Measurements from ENCODE around the gene SYT12.

The SYT12 gene

DNA sequence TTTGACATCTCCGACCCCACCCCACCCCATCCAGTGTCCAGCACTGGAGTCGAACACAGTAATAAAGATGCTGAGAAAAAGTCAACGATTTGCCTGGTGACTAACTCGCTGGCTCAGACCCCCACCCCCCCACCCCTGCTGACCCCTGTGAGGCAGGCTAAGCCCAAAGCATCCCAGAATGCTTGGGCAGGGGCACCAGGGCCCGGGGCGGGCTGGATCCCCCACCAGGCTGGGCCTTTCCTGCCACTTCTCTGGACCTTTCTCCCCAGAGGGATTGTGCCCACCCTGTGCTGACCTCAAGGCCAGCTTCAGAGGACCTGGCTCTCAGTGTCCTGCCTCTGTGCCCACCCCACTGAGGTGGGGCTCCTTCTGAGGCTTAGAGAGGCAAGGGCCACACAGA is 46.0 kb upstream of the SYT12 start:
- DNase-seq (ENCODE audit: low read depth) = no peak
- TF ChIP-seq, protein P1, sequence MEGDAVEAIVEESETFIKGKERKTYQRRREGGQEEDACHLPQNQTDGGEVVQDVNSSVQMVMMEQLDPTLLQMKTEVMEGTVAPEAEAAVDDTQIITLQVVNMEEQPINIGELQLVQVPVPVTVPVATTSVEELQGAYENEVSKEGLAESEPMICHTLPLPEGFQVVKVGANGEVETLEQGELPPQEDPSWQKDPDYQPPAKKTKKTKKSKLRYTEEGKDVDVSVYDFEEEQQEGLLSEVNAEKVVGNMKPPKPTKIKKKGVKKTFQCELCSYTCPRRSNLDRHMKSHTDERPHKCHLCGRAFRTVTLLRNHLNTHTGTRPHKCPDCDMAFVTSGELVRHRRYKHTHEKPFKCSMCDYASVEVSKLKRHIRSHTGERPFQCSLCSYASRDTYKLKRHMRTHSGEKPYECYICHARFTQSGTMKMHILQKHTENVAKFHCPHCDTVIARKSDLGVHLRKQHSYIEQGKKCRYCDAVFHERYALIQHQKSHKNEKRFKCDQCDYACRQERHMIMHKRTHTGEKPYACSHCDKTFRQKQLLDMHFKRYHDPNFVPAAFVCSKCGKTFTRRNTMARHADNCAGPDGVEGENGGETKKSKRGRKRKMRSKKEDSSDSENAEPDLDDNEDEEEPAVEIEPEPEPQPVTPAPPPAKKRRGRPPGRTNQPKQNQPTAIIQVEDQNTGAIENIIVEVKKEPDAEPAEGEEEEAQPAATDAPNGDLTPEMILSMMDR (IDR thresholded peaks at IDR 0.05; ENCODE audit: insufficient read depth, low read depth, low read length, missing control alignments) = no peak
- no peak overlapping the region for H3K4me3 ChIP-seq (ENCODE audit: low read depth, low read length)

DNA sequence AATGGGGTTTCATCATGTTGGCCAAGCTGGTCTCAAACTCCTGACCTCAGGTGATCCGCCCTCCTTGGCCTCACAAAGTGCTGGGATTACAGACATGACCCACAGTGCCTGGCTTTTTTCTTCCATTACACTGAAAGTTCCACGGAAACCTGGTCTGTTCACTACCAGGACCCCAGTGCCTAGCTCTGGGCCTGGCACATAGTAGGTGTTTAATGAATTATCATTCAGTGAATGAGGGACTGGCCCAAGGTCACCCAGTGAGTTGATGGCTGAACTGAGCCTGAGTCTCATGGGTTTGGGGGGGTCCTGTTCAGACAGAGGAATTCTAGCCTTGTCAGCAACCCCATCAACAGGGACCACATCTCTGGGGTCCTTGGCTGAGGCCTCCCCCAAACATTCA is 44.7 kb upstream of the SYT12 start:
- TF ChIP-seq, protein P1 (IDR thresholded peaks at IDR 0.05; ENCODE audit: insufficient read depth, low read depth, low read length, missing control alignments) = no peak
- no peak for DNase-seq (ENCODE audit: low read depth)
- H3K4me3 ChIP-seq (ENCODE audit: low read depth, low read length) = no peak overlapping the region

DNA sequence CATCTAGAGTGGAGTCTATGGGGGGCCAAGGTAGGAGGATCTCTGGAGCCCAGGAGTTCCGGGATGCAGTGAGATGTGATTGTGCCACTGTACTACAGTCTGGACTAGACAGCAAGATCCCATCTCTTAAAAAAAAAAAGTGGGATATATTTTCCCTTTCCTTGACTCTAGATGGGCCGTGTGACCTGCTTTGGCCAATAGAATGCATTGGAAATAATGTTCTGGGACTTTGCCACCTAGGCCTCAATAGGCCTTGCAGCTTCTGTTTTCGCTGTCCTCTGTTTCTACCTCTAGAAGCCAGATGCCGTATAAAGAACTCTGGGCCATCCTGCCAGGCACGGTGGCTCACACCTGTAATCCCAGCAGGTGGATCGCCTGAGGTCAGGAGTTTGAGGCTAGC is 44.2 kb upstream of the SYT12 start:
- DNase-seq (ENCODE audit: low read depth) = no peak
- H3K4me3 ChIP-seq (ENCODE audit: low read depth, low read length) = no peak overlapping the region
- TF ChIP-seq, protein P1 (IDR thresholded peaks at IDR 0.05; ENCODE audit: insufficient read depth, low read depth, low read length, missing control alignments) = no peak

DNA sequence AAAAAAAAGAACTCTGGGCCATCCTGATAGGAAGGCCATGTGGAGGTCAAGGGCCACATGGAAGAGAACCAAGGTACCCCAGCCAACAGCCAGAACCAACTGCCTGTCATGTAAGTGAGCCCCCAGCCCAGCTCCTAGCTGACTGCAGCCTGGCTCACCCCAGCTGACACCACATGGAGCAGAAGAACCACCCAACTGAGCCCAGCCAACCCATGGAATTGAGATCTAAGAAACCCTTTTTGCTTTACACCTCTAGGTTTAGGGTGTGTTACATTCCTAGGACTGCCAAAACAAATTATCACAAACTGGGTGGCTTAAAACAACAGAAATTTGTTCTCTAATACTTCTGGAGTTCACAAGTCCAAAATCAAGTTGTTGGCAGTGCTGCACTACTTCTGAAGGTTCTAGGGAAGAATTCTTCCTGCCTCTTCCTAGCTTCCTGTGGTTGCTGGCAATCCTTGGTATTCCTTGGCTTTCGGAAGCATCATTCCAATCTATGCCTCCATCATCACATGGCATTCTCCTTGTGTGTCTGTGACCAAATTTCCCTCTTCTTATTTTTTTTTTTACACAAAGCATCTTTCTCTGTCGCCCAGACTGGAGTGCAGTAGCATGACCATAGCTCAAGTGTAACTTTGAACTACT is 43.5 kb upstream of the SYT12 start:
- TF ChIP-seq, protein P1 (IDR thresholded peaks at IDR 0.05; ENCODE audit: insufficient read depth, low read depth, low read length, missing control alignments) = no peak
- H3K4me3 ChIP-seq (ENCODE audit: low read depth, low read length) = no peak overlapping the region
- no peak for DNase-seq (ENCODE audit: low read depth)

DNA sequence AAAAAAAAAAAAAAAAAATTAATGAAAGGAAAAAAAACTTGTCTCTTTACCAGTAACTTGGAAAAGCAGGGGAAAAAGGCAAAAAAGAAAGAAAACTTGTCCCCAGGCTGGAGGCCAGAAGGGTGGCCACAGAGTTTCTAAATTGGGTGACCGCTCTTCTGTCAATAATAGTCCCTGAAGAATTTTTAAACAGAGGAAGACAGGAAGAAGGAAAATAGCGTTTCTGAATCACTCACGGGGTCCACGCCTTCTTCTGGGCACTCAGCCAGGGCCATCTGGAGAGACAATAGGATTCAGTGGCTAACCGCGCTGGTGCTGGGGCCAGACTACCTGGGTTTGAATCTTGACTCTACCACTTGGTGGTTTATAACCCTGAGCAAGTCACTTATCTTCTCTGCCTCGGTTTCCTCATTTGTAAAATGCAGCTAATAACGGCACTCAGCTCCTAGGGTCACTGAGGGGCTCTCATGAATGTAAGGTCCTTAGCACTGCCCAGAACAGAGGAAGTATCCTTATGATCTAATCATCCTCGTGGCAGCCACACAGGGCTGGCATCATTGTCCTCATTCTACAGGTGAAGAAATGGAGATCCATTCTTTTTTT is 40.9 kb upstream of the SYT12 start:
- DNase-seq (ENCODE audit: low read depth) = peak; percentile 61
- H3K4me3 ChIP-seq (ENCODE audit: low read depth, low read length) = no peak overlapping the region
- TF ChIP-seq, protein P1 (IDR thresholded peaks at IDR 0.05; ENCODE audit: insufficient read depth, low read depth, low read length, missing control alignments) = no peak

DNA sequence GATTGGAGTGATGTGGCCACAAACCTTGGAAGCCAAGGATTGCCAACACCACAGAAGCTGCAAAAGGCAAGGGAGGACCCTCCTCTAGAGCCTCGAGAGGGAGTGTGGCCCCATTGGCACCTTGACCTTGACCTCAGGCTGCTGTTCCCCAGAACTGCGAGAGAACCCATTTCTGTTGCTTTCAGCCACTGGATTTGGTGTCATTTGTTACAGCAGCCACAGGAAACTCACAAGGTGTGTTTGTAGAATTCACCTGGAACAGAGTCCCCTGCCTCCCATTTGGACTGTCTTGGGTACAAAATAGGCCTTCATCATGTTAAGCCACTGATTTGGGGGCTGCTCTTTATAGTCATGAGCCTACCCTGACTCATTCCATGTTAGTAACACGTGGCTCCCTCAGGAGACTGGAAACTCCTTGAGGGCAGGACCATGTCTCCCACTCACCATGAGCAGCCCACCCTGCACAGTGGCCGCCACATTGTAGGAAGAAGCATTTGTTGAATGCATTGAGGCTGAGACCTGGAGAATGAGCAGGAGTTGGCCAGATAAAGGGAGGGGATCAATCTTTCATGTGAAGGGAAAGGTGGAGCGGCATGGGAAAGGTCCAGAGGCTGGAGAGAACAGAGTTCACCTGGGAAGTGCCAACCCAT is 39.5 kb upstream of the SYT12 start:
- DNase-seq (ENCODE audit: low read depth) = no peak
- no peak overlapping the region for H3K4me3 ChIP-seq (ENCODE audit: low read depth, low read length)
- TF ChIP-seq, protein P1 (IDR thresholded peaks at IDR 0.05; ENCODE audit: insufficient read depth, low read depth, low read length, missing control alignments) = no peak

All from GM12865 (cell line).